Measurements from ENCODE around the gene MFSD1. TPM values are rescaled to one million over a fixed set of nuclear protein-coding genes. Genes with fewer than 3 reads are reported as not detected.

MFSD1 gene, protein sequence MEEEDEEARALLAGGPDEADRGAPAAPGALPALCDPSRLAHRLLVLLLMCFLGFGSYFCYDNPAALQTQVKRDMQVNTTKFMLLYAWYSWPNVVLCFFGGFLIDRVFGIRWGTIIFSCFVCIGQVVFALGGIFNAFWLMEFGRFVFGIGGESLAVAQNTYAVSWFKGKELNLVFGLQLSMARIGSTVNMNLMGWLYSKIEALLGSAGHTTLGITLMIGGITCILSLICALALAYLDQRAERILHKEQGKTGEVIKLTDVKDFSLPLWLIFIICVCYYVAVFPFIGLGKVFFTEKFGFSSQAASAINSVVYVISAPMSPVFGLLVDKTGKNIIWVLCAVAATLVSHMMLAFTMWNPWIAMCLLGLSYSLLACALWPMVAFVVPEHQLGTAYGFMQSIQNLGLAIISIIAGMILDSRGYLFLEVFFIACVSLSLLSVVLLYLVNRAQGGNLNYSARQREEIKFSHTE
- polyA plus RNA-seq (2013, experiment 1 of 2) = 8.9 TPM
- polyA plus RNA-seq (2013, experiment 2 of 2) = 7.9 TPM

DNA sequence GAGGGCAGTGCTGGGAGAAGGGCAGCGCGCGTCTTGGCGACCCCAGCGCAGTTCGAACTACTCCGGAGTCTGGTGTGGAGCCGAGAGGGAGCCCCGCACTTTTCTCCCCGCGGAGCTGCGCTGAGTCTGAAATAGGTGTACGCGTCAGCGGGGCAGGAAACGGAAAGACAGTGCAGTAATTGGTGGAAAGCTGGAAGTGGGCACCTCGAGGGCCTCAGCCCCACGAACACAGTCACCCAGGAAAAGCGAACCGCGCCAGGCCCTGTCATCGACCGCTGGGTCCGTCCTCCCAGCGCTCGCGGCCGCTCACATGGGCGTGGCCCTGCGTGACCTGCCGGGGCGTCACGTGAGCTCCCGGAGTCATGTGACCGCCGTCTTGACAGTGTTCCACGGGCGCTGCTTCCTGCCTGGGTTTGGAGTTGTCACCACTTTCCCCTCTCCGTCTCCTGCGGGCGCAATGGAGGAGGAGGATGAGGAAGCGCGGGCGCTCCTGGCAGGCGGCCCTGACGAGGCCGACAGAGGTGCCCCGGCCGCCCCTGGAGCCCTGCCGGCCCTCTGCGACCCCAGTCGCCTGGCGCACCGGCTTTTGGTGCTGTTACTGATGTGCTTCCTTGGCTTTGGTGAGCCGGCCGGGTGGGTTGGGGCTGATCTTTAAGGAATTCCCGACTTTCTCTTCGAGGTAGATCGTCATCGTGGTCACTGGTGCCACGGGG lies at the start of gene MFSD1:
TSS of gene MFSD1 (plus strand) at position 359 of the 713 bp plus-strand sequence. CDS start at position 458, 99 bp downstream.
- Histone ChIP-seq H3K9me3 (ENCODE audit: insufficient read depth, low read depth, low read length) (no peaks in the 10 kb centered on the region), H3K36me3 (ENCODE audit: insufficient read depth, low read length) (no peaks in the 10 kb centered on the region), H3K4me3 (ENCODE audit: low read length) (peak within 1 kb of the TSS; percentile 88), H3K9ac (ENCODE audit: low read depth, low read length) (peak within 1 kb of the TSS; percentile 63; the same call in 1 of the 2 replicates), H3K27me3 (ENCODE audit: insufficient read depth, low read length) (peaks cover 45% of the 10 kb centered on the region), H3K4me1 (ENCODE audit: insufficient read depth, low read length) (peaks cover 4% of the 10 kb centered on the region; the same call in 1 of the 2 replicates), H3K27ac (ENCODE audit: low read depth, low read length) (no peak within 1 kb of the TSS)
- 1% methylated on average over 61 of the region's 61 CpGs for WGBS

DNA sequence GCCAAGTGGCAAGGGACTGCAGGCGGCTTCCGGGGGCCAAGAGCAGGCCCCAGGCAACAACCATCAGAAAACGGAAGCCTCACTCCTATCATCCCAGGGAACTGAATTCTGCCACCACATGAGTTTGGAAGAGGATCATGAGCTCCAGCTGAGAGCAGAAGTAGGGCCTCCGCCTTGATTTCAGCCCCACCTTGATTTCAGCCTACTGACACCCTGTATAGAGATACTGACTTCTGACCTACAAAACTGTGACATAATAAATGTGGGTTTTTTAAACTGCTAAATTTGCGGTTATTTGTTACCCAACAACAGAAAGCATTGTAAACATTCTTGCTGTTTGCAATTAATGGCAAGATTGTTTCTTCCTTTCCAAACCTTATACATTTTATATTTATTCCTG lies 48.0 kb upstream of the MFSD1 start:
- no peak overlapping the region for H3K9ac ChIP-seq (ENCODE audit: low read depth, low read length)
- H3K27ac ChIP-seq (ENCODE audit: low read depth, low read length) = no peak overlapping the region
- no peaks in the 10 kb centered on the region for H3K36me3 ChIP-seq (ENCODE audit: insufficient read depth, low read length)
- no peaks in the 10 kb centered on the region for H3K4me1 ChIP-seq (ENCODE audit: insufficient read depth, low read length)
- H3K9me3 ChIP-seq (ENCODE audit: insufficient read depth, low read depth, low read length) = no peaks in the 10 kb centered on the region
- 94% methylated on average over 5 of the region's 5 CpGs for WGBS
- no peak overlapping the region for H3K4me3 ChIP-seq (ENCODE audit: low read length)
- H3K27me3 ChIP-seq (ENCODE audit: insufficient read depth, low read length) = no peaks in the 10 kb centered on the region

DNA sequence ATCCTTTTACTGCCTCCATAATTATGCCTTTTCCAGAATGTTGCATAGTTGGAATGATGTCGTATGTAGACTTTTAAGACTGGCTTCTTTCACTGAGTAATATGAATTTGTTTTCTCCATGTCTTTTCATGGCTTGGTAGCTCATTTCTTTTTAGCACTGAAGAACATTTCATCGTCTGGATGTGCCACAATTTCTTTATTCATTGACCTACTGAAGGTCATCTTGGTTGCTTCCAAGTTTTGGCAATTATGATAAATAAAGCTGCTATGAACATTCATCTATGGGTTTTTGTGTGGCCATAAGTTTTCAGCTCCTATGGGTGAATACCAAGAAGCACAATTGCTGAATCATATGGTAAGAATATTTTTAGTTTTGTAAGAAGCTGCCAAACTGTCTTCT lies 46.4 kb upstream of the MFSD1 start:
- no peaks in the 10 kb centered on the region for H3K9me3 ChIP-seq (ENCODE audit: insufficient read depth, low read depth, low read length)
- 96% methylated on average over 2 of the region's 2 CpGs for WGBS
- H3K36me3 ChIP-seq (ENCODE audit: insufficient read depth, low read length) = no peaks in the 10 kb centered on the region
- no peak overlapping the region for H3K27ac ChIP-seq (ENCODE audit: low read depth, low read length)
- no peaks in the 10 kb centered on the region for H3K27me3 ChIP-seq (ENCODE audit: insufficient read depth, low read length)
- no peaks in the 10 kb centered on the region for H3K4me1 ChIP-seq (ENCODE audit: insufficient read depth, low read length)
- H3K9ac ChIP-seq (ENCODE audit: low read depth, low read length) = no peak overlapping the region
- H3K4me3 ChIP-seq (ENCODE audit: low read length) = no peak overlapping the region

DNA sequence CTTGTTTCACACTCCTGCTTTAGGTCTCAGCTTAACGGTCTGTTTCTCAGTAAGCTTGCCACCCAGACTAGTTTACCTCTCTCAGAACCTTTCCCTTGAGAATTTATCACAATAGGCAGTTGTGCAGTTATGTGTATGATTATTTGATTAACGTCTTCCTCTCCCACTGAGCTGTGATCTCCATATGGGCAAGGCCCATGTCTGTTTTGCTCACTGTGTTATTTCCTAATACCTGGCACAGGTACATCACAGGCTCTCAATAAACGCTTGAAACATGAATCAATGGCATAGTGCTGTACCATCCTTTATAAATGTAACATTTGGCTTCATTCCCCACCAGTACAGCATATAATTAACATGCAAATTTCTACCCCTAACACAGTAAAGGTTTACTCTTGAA lies 40.5 kb upstream of the MFSD1 start:
- Histone ChIP-seq H3K4me1 (ENCODE audit: insufficient read depth, low read length) (no peaks in the 10 kb centered on the region), H3K4me3 (ENCODE audit: low read length) (no peak overlapping the region), H3K27ac (ENCODE audit: low read depth, low read length) (no peak overlapping the region), H3K27me3 (ENCODE audit: insufficient read depth, low read length) (no peaks in the 10 kb centered on the region), H3K9me3 (ENCODE audit: insufficient read depth, low read depth, low read length) (no peaks in the 10 kb centered on the region), H3K36me3 (ENCODE audit: insufficient read depth, low read length) (no peaks in the 10 kb centered on the region), H3K9ac (ENCODE audit: low read depth, low read length) (no peak overlapping the region)
- 93% methylated on average over 3 of the region's 3 CpGs for WGBS

DNA sequence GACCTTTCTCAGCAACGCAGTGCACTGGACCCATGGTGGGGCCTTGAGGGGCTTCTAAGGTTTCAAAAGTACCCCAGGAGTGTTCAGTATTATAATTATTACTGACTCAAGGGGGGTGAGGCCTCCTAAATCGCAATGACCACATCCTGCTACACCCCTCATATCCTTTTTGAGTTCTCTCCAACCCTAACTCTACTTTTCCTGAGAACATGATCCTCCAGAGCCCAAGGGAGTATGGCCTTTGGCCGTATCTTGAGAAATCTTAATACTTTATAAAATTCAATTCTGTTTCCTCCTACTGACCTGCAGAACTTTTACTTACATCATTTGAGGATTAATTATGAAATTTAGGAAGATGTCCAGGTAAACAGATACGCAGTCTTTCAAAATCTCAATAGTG lies 39.2 kb upstream of the MFSD1 start:
- Histone ChIP-seq H3K36me3 (ENCODE audit: insufficient read depth, low read length) (no peaks in the 10 kb centered on the region), H3K9ac (ENCODE audit: low read depth, low read length) (no peak overlapping the region), H3K27me3 (ENCODE audit: insufficient read depth, low read length) (no peaks in the 10 kb centered on the region), H3K4me3 (ENCODE audit: low read length) (no peak overlapping the region), H3K27ac (ENCODE audit: low read depth, low read length) (no peak overlapping the region), H3K4me1 (ENCODE audit: insufficient read depth, low read length) (no peaks in the 10 kb centered on the region), H3K9me3 (ENCODE audit: insufficient read depth, low read depth, low read length) (no peaks in the 10 kb centered on the region)
- 91% methylated on average over 4 of the region's 4 CpGs for WGBS

DNA sequence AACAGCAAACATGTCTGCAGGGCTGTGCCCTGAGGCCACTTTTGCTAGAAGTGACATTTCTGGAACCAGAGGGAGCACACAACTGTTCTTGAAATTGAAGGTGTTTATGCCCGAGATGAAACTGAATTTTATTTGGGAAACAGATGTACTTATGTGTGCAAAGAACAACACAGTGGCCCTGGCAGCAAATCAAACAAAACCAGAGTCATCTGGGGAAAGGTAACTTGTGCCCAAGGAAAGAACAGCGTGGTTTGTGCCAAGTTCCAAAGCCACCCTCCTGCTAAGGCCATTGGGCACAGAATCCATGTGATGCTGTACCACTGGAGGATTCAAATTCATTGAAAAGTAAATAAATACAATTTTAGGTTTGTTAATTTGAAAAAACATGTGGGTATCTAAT lies 38.4 kb upstream of the MFSD1 start:
- Histone ChIP-seq H3K9ac (ENCODE audit: low read depth, low read length) (no peak overlapping the region), H3K36me3 (ENCODE audit: insufficient read depth, low read length) (no peaks in the 10 kb centered on the region), H3K9me3 (ENCODE audit: insufficient read depth, low read depth, low read length) (no peaks in the 10 kb centered on the region), H3K27ac (ENCODE audit: low read depth, low read length) (no peak overlapping the region), H3K4me3 (ENCODE audit: low read length) (no peak overlapping the region), H3K27me3 (ENCODE audit: insufficient read depth, low read length) (no peaks in the 10 kb centered on the region), H3K4me1 (ENCODE audit: insufficient read depth, low read length) (peaks cover 6% of the 10 kb centered on the region)
- 97% methylated on average over 2 of the region's 2 CpGs for WGBS

DNA sequence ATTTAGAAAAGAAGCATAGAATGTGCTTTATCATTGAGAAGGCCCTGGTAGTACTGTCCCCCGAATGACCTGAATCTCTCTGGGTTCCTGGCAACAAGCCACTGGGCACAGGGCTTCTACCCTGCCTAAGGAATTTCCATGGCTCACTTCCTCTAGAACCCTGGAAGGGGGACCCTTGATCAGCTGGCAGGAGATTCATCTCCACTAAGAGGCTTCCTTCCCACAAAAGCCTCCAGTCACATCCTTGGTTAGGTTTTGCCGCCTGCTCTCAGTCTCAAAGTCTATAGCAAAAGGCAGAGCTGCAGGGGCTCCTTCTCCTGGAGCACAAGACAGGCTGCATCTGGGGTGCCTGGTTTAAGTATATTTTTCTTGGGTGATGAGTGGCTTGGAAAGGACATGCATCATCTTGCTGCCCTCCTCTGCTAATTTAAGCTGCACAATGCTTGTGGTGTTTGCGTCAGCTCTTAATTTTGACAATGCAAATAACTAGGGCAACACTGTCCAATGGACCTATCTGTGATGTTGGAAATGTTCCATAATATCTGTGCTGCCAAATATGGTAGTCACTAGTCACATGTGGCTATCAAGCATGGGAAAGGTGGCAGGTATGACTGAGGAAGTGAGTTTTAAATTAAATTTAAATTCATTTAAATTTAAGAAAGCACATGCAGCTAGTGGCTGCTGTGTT lies 36.2 kb upstream of the MFSD1 start:
- Histone ChIP-seq H3K27ac (ENCODE audit: low read depth, low read length) (no peak overlapping the region), H3K27me3 (ENCODE audit: insufficient read depth, low read length) (no peaks in the 10 kb centered on the region), H3K4me3 (ENCODE audit: low read length) (no peak overlapping the region), H3K36me3 (ENCODE audit: insufficient read depth, low read length) (no peaks in the 10 kb centered on the region), H3K9me3 (ENCODE audit: insufficient read depth, low read depth, low read length) (no peaks in the 10 kb centered on the region), H3K4me1 (ENCODE audit: insufficient read depth, low read length) (peaks cover 13% of the 10 kb centered on the region), H3K9ac (ENCODE audit: low read depth, low read length) (no peak overlapping the region)
- 94% methylated on average over 3 of the region's 3 CpGs for WGBS

DNA sequence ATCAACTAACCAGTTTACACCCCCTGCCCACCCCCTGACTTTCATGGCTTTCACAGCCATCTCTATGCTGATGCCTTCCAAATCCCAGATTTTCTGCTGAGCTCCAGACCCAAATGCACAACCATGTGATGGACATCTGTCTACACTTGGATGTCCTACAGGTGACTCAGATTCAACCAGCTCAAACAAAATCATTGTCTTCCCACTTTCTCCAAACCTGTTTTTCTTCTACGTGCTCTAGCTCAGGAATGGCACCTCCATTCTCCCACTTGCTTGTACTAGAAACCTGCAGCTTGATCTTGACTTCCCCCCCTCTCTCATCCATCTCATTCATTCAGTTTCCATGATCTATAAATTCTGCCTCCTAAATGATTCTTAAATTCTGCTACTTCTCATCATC lies 35.5 kb upstream of the MFSD1 start:
- Histone ChIP-seq H3K9ac (ENCODE audit: low read depth, low read length) (no peak overlapping the region), H3K27ac (ENCODE audit: low read depth, low read length) (no peak overlapping the region), H3K4me3 (ENCODE audit: low read length) (no peak overlapping the region), H3K27me3 (ENCODE audit: insufficient read depth, low read length) (no peaks in the 10 kb centered on the region), H3K9me3 (ENCODE audit: insufficient read depth, low read depth, low read length) (no peaks in the 10 kb centered on the region), H3K4me1 (ENCODE audit: insufficient read depth, low read length) (peaks cover 13% of the 10 kb centered on the region), H3K36me3 (ENCODE audit: insufficient read depth, low read length) (no peaks in the 10 kb centered on the region)
- 92% methylated on average over 1 of the region's 1 CpG for WGBS

DNA sequence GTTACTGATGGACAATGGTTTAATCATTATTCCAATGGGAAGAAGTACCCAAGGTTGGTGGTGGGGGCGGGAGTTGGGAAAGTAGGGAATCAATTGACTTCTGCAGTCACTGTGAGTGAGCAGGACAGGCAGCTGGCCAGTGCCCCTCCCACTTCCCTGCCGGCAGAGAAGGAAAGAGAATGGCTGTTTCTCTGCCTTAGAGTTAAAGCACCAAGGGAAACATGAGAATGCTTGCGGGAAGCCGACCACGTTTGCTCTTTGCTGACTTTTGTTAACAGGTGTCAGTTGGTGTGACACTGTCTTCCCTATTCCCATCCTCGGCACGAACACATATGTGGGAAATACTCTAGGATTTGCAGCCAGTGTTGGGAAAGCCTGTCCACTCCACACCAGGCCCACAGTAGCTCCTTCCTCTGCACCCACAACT lies 33.5 kb upstream of the MFSD1 start:
- Histone ChIP-seq H3K36me3 (ENCODE audit: insufficient read depth, low read length) (no peaks in the 10 kb centered on the region), H3K9me3 (ENCODE audit: insufficient read depth, low read depth, low read length) (no peaks in the 10 kb centered on the region), H3K27me3 (ENCODE audit: insufficient read depth, low read length) (no peaks in the 10 kb centered on the region), H3K4me3 (ENCODE audit: low read length) (no peak overlapping the region), H3K27ac (ENCODE audit: low read depth, low read length) (no peak overlapping the region), H3K4me1 (ENCODE audit: insufficient read depth, low read length) (peaks cover 13% of the 10 kb centered on the region), H3K9ac (ENCODE audit: low read depth, low read length) (no peak overlapping the region)
- 18% methylated on average over 7 of the region's 7 CpGs for WGBS

DNA sequence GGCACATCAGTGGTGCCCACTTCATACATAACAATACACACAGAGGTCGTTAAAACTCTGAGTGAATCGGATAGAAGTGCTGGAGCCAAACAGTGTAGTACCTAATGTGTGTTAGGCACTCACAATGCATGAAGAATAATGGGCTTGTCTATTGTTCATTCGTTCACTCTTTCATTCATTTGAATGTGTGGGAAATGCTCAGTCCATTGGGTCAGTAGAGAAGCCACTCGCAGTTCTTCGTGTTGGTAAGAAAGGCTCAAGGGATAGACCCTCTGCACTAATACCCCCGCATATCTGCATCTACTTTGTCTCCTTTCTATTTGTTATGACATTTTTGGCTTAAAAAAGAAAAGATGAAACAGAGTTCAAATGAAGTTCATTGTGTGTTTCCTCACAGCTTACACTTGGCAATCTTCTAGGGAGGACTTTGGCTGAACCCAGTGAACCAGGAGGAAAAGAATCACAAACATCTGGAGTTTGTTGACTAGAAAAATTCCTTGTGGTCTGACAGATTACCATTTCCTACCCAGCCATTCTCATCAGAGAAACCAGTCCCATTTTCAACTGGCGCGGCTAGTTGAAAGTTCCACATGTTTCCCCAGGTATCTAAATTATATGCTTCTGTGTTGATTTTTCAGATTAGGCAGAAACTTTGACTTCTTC lies 32.8 kb upstream of the MFSD1 start:
- no peak overlapping the region for H3K9ac ChIP-seq (ENCODE audit: low read depth, low read length)
- no peak overlapping the region for H3K27ac ChIP-seq (ENCODE audit: low read depth, low read length)
- 91% methylated on average over 7 of the region's 8 CpGs for WGBS

More for the DNA sequence above, 32.8 kb upstream of the MFSD1 start:
- Histone ChIP-seq H3K27me3 (ENCODE audit: insufficient read depth, low read length) (no peaks in the 10 kb centered on the region), H3K9me3 (ENCODE audit: insufficient read depth, low read depth, low read length) (no peaks in the 10 kb centered on the region), H3K4me3 (ENCODE audit: low read length) (no peak overlapping the region), H3K4me1 (ENCODE audit: insufficient read depth, low read length) (peaks cover 13% of the 10 kb centered on the region), H3K36me3 (ENCODE audit: insufficient read depth, low read length) (no peaks in the 10 kb centered on the region)

Data from HUES64 (cell line).